H7 (cell line): Measurements from ENCODE around the gene KIR3DL1. TPM values are rescaled to one million over a fixed set of nuclear protein-coding genes. Genes with fewer than 3 reads are reported as not detected.
"Not testable (repeated sequence)": the region's sequence is repeated elsewhere in the genome, so short reads cannot be mapped to it uniquely, and the experiment has no call there.

ENCODE experiments used
- DNase-seq: peaks from one replicate; pipeline ENCODE4 v3.0.0; 2012
- H3K27me3 ChIP-seq: 2 replicates; pipeline ENCODE4 v1.6.0; 2011; ENCODE audit warnings: mild to moderate bottlenecking, low read length; ENCODE audit not compliant: control insufficient read depth, insufficient read depth
- H3K36me3 ChIP-seq: replicated peaks from 2 replicates; pipeline ENCODE4 v1.5.1; 2011; ENCODE audit warnings: low read length; ENCODE audit not compliant: control insufficient read depth, insufficient read depth
- H3K4me3 ChIP-seq: 2 replicates; pipeline ENCODE4 v1.5.1; 2011; ENCODE audit warnings: low read depth, mild to moderate bottlenecking, control low read depth, low read length, moderate library complexity; ENCODE audit not compliant: insufficient read depth
- total RNA-seq: library from RNA; depleted of rRNA; stranded (reverse); fragments of >200 nt; shearing (Covaris generic); gene quantifications from 2 replicates; pipeline ENCODE4 v1.2.3, GENCODE V29; 2014; rRNA removed

KIR3DL1 gene
- not detected in 2 replicates for total RNA-seq

GRCh38 chr19:54816251-54816650 lies at the start of gene KIR3DL1:
Gene KIR3DL1, plus strand, starts transcription at chr19:54816468.
- H3K36me3 ChIP-seq, H3K4me3 ChIP-seq, DNase-seq, H3K27me3 ChIP-seq: not testable (repeated sequence)

- H3K36me3 ChIP-seq, H3K4me3 ChIP-seq, H3K27me3 ChIP-seq, DNase-seq: not testable (repeated sequence)
Measured at GRCh38 chr19:54769646-54770045, 46.6 kb upstream of the KIR3DL1 start, which contains the start of gene KIR2DL1. Gene KIR2DL1, plus strand, starts transcription at chr19:54769793. Its CDS starts 58 bp downstream, at chr19:54769851.

- H3K27me3 ChIP-seq, H3K36me3 ChIP-seq, H3K4me3 ChIP-seq, DNase-seq: not testable (repeated sequence)
Measured at GRCh38 chr19:54770511-54770910, 45.8 kb upstream of the KIR3DL1 start.

- not testable (repeated sequence) for H3K4me3 ChIP-seq, H3K27me3 ChIP-seq, H3K36me3 ChIP-seq, DNase-seq
Measured at GRCh38 chr19:54771018-54771960, 45.0 kb upstream of the KIR3DL1 start.

- not testable (repeated sequence) for DNase-seq, H3K36me3 ChIP-seq, H3K4me3 ChIP-seq, H3K27me3 ChIP-seq
Measured at GRCh38 chr19:54772666-54773065, 43.6 kb upstream of the KIR3DL1 start.

DNA sequence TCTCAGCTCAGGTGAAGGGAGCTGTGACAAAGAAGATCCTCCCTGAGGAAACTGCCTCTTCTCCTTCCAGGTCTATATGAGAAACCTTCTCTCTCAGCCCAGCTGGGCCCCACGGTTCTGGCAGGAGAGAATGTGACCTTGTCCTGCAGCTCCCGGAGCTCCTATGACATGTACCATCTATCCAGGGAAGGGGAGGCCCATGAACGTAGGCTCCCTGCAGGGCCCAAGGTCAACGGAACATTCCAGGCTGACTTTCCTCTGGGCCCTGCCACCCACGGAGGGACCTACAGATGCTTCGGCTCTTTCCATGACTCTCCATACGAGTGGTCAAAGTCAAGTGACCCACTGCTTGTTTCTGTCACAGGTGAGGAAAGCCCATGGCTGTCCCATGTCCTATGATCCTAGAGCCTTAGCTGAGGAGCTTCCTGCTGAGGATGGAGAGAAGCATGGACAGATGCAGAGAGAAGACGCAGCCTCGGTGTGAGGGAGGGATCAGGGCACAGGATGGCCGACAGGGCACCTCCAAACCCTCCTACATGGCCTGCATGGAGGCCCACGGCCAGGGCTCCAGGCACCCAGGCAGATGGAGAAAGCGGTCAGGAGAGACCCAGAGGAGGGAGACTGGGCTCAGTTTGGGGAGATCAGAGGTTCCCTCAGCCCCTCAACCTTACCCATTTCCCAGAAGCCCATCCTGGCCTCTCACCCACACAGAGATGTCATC lies 41.0 kb upstream of the KIR3DL1 start:
- not testable (repeated sequence) for H3K27me3 ChIP-seq, H3K36me3 ChIP-seq, H3K4me3 ChIP-seq, DNase-seq

DNA sequence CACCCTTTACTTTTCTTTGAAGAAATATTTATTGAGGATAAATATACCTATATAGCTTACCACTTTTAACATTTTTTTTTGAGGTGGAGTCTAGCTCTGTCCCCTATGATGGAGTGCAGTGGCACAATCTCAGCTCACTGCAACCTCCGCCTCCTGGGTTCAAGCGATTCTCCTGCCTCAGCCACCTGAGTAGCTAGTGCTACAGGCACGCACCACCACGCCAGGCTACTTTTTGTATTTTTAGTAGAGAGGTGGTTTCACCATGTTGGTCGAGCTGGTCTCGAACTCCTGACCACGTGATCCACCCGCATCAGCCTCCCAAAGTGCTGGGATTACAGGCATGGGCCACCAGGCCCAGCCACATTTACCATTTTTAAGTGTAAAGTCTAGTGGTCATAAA lies 40.4 kb upstream of the KIR3DL1 start:
- H3K36me3 ChIP-seq, H3K27me3 ChIP-seq, DNase-seq, H3K4me3 ChIP-seq: not testable (repeated sequence)

- not testable (repeated sequence) for DNase-seq, H3K27me3 ChIP-seq, H3K36me3 ChIP-seq, H3K4me3 ChIP-seq
Measured at GRCh38 chr19:54777851-54778250, 38.4 kb upstream of the KIR3DL1 start.

GRCh38 chr19:54778896-54779295 lies 37.4 kb upstream of the KIR3DL1 start:
- not testable (repeated sequence) for H3K4me3 ChIP-seq, DNase-seq, H3K36me3 ChIP-seq, H3K27me3 ChIP-seq

GRCh38 chr19:54782916-54783315 lies 33.4 kb upstream of the KIR3DL1 start:
- not testable (repeated sequence) for H3K4me3 ChIP-seq, DNase-seq, H3K36me3 ChIP-seq, H3K27me3 ChIP-seq

GRCh38 chr19:54786091-54786723 lies 30.1 kb upstream of the KIR3DL1 start:
- not testable (repeated sequence) for H3K27me3 ChIP-seq, H3K4me3 ChIP-seq, DNase-seq, H3K36me3 ChIP-seq

- not testable (repeated sequence) for DNase-seq, H3K27me3 ChIP-seq, H3K4me3 ChIP-seq, H3K36me3 ChIP-seq
Measured at GRCh38 chr19:54788154-54788553, 28.1 kb upstream of the KIR3DL1 start.

GRCh38 chr19:54790711-54791110 lies 25.6 kb upstream of the KIR3DL1 start:
- DNase-seq: no peak
- Histone ChIP-seq H3K27me3 (no peaks in the 10 kb centered on the region), H3K36me3 (no peaks in the 10 kb centered on the region), H3K4me3 (no peak overlapping the region)

DNA sequence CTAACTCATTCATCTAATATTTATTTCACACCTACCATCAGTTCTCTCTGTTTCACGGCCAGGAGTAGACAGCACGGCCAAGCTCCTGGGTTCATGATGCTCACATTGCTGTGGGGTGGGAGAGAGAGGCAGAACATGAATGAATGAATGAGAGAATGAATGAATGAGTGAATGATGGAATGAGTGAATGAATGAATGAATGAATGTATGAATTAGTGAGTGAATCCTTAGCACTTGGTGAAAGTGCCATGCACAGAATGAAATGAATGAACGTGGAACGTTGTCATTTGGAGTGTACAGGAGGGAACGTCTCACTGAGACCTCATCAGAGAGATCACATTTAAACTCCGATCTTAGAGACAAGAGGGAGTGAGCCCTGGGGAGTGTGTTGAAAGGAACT lies 24.8 kb upstream of the KIR3DL1 start:
- Histone ChIP-seq H3K36me3 (no peaks in the 10 kb centered on the region), H3K27me3 (no peaks in the 10 kb centered on the region), H3K4me3 (no peak overlapping the region)
- DNase-seq: no peak
